Tongue (tissue), 2 donors: Measurements from ENCODE around the gene RAD51. TPM values are rescaled to one million over a fixed set of nuclear protein-coding genes. Genes with fewer than 3 reads are reported as not detected.

ENCODE experiments used
- DNase-seq: peaks from one replicate; pipeline ENCODE4 v3.0.0-alpha.2; 2015
- total RNA-seq: library from RNA; depleted of rRNA; stranded (reverse); fragments of >200 nt; gene quantifications from one replicate; pipeline ENCODE4 v1.2.3, GENCODE V29; 2014

The RAD51 gene
- total RNA-seq, 1 donor from 2014 or later = 9.2 TPM

DNA sequence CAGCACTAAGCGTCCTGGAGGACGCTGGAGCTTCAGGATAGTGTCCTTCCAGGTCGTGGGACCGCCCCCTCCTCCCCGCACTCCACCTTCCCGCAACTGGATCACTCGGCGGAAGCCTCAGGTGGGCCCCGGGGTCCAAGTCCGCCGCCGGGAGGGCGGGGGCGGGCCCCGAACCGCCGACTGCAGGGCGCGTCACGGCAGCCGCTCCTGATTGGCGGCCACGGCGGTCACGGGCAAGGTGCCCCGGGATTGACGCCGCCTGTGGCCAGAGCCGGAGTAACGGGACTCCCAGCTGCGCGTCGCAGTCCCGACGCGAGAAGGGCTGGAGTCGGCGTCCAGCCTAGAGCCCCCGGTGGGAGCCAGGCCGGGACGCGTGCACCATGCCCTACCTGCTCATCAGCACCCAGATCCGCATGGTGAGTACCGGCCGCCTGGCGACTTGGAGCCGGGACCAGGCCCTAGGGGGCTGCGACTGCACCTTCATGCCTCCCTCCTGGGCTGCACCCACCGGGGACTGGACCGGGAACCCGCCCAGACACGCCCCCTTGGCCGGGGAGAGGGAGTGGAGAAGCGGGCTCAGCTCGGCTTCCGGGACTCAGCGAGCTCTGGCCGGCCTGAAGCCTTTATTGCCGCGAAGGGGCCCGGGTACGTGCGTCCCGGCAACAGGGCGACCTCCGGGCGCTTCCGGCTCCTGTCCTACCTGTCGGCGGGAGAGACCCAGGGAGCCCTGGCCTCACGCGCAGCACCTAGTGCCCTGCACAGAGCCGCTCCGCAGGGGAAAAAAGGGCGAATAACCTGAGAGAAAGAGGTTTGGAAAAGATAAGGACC is 69.0 kb downstream of the RAD51 start, which contains the start of gene GCHFR:
Gene GCHFR (plus strand): TSS at position 268 of the 828 bp plus-strand sequence. CDS start 113 bp downstream, at position 381.
- DNase-seq = peak; percentile 80

DNA sequence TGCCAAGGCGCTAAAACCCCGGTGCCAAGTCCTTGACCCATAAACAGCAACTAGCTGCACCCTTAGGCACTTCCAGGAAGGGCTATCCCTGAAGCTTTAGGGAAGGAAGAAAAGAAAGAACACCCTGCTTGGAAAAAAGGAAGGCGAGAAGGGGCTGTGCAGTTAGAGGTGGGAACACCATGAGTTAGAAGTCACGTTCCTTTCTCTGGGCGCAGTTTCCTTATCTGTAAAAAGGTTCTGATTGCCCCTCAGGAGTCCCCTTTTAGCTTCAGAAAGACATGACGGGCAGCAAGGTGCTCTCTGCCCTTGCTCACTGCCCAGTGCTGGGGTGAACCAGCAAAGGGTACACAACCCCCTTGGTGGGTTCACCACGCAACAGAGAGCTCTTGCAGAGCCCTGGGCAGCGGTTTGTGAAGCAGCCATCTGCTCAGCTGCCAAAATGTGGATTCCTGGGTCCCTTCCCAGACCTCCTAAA is 69.7 kb downstream of the RAD51 start:
- DNase-seq = peak; percentile 21

DNA sequence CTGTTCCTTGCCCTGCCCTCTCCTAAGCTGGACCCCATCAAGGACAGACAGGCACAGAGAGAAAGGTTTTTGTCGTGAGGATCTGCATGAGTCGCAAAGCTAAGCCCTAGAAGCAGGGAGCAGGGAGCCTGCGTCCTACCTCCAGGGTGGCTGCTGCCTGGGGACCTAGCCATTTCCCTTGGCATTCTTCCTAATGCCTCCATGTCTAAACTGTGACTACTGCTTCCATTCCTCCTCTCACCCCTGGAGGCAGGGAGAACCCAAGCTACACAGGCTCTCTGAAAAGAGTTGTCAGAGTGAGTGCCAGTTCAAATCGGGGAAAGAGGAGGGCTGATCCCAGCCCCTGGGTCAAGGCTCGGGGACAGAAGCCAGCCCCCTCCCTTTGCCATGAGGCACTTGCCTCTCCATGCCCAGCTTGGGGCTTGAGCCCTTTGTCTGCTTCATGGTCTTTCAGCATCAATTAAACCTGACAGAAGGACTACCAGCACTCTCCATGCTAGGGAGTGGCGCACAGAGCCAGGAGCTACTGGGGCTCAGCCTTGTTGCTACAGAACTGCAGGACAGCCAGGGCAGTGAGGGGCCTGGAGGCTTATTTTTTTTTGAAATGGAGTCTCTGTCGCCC is 71.3 kb downstream of the RAD51 start:
- no peak for DNase-seq

DNA sequence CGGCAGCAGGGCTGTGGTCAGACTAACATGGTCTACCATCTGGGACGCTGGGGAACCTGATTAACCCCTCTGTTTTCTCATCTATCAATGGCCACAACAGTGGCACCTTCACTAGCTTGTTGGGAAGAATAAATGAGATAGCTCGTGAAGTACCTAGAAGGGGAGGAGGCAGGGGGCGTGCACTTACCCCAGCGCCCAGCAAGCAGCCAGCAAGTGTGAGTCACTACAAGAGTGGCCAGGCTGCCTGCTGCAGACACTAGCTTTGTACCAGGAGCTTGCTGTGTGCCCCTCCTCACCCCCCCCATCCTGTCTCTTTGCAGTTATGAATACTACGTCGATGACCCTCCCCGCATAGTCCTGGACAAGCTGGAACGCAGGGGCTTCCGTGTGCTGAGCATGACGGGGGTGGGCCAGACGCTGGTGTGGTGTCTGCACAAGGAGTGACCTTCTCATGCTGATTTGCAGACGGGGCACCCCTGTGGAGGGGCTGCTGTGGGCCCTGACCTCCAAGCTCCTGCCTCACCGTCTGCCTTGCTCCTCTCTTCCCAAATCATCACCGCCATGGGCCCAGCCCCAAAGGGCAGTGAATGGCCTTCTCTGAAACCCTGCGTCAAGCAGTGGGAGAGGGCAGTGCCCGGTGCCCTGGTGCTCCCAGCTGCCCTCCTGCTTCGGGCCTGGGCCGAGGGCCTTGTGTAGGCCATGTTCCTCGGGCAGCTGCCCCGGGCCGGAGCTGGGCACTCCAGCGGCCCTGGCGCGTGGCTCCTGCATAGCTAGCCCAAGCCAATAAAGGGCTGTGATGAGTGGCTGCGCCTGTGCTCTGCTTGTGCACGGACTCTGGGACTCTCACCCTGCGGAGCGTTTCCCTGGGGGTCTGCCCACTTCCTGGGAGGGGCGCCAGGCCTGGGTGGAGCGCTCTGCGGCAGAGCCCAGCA is 72.2 kb downstream of the RAD51 start:
- DNase-seq = no peak

DNA sequence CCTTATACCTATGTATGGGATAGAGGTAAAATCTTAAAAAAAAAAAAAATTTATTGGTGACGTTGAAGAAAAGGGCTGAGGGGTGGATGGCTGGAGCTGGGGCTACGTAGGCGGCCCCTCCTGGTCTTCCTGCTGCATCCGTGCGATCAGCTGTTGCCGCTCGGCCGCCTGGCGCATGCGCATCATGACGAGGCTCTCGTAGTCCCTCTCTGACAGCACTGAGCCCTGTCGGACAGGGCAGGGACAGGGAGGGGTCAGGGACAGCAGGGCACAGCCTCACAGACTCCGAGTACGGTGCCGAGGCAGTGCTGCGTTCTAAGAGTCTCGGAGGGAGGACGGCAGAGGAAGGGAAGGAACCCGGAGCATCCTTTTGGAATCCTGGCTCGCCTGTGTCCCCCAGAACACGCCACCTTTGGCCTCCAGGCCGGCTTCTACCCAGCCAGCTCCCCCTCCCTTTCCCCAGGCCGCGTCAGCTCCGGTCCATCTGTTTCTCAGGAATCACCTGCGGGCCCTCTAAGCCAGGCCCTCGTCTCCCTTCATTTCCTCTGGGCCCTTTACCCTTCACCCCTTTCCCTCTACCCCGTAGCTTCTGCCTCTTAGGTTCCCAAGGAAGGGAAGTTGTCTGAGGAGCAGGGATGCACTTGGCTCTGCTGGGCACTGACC is 73.0 kb downstream of the RAD51 start:
- DNase-seq = no peak

DNA sequence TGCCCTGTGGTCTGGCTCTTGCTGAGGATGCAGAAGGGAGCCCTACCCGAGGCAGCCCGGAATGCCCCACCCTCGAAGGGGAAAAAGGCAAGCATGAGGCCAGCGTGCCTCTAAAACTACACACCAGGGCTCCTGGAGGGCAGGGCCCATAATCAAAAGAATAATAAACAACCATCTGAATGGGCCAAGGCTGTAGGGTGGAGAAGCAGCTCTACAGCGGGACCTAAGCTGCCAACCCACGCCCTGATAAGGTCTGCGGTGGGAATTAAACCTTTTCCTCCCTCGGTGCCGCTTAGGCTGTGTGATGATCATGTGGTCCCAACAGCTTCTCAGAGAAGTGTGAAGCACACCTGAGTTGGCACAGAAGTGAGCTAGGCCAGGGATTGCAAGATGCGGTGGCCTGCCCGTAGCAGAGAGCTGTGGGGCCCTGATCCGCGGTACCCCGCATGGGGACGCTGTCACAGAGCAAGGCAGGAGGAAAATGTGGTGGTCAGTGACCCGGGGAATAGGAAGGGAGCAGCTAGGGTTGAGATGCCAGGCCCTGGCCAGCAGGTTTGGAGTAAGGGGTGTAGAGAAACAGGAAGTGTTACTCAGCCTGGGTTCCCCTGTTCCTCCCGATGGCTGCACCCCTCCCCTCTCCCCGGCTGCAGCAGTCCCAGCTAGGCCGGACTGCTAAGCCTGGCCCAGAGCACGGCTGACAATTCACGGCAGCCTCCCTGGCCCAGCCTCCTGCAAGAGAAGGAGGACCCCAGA is 73.7 kb downstream of the RAD51 start:
- no peak for DNase-seq

DNA sequence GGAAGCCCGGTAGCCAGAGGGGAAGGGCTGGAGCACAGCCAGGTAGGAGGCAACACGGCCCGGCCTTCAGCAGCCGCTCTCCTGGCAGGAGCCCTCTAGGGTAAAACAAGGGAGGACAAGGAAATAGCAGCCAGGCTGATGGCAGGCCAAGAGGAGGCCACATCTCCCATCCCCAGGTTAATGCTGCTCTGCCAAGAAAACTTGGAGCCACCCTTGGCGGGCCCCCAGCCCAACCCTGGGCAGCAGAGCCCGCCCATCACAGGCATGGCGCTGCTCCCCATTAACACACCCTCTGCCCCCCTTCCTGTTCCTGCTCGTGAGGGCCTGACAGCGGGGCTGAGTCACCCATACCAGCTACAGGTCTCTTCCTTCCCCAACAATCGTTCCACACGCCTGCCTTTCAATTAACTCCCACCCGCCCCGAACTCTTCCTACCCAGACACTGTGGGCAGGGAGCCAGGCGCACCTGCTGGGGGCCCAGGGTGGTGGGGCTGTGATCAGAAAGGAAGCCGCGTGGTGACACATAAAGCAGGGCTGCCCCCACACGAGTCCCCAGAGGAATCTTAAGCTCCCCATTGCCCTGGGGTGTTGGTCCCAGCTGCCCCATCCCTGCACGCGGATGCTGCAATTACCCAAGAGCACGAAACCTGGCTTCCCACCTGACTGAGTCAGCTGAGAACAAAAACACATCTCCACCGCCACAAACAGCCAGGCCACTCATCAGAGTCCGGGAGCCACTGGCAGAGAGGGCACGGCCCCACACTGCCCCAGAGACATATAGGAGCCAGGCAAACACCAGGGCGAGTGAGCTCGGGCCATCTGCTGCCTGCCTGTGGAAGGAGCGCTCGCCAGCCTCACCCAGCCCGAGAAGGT is 74.5 kb downstream of the RAD51 start, which contains the start of gene C15orf62:
Gene C15orf62 (plus strand): TSS at position 707 of the 873 bp plus-strand sequence. CDS start 516 bp downstream, outside the sequence.
- peak; percentile 71 for DNase-seq

DNA sequence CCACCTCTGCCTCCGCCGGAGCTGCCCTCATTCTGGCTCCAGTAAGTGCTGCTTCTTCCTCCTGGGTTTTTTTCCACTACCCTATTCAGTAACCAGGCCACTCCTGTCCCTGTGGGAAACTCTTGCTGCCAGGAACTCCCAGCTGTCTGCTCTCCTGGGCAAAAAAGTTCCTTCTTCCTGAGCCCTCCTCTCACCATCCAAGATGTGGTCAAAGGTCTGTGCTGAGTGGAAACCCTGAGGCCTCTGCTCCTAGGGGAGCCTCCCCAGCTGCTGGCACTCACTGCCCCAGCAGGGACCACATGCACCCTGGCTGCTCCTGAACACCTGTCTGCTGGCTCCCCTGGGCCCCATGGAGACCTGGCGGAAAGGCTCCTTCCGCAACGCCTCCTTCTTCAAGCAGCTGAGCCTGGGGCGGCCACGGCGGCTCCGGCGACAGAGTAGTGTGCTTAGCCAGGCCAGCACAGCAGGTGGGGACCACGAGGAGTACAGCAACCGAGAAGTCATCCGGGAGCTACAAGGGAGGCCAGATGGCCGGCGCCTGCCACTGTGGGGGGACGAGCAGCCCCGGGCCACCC is 75.3 kb downstream of the RAD51 start:
- DNase-seq = peak; percentile 53

DNA sequence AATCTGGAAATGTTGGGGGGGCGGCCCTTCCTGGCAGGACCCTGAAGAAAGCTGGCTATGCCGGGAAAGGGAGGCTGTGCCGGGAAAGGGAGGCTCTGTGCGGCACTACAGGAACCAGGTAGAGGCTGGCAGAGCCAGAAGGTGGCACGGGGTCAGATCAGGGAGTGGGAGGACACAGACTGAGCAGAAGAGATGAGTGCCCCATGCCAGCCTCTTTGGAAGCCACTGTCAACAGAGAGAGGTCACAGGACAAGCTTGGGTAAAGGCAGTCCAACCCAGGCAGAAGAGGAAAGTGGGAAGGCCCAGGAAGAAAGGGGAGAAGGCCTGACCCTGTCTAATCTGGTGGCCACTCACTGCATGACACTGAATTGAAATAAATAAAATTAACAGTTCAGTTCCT is 76.3 kb downstream of the RAD51 start:
- no peak for DNase-seq

DNA sequence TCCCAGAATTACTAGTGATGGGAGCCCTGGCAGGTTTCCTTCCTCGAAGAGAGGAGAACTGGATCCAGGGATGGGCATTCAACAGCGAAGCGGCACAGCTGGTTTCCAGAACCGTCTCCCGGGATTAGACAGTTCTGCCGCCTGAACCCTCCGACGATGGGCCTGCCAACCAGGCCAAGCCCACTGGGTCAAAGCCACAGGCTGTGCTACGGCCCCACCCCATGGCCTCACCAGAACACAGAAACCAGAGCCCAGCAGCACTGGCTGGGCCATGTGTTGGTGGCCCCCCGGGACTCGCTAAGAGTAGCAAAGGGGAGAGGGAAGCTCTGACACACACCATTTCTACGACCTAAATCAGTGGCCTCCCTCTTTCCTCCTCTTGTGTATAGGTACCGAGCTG is 77.0 kb downstream of the RAD51 start:
- no peak for DNase-seq

DNA sequence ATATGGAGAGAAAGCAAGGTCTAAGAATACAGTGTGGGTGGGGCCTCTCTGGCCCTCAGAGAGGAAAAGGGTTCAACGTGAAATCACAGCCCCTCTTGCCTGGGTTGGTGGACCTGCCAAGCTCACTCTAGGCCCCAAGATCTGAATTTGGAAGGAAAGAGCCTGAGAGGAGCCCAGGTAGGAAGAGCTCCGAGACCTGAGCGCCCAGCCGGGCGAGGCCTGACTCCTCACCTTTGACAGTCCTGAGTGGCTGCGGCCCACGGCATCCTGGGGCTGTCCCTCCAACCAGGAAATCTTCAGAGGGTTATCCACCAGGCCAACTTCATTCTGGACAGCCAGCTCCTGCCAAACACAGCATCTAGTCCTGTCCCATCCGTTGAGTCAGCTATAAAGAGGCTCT is 78.5 kb downstream of the RAD51 start:
- no peak for DNase-seq

DNA sequence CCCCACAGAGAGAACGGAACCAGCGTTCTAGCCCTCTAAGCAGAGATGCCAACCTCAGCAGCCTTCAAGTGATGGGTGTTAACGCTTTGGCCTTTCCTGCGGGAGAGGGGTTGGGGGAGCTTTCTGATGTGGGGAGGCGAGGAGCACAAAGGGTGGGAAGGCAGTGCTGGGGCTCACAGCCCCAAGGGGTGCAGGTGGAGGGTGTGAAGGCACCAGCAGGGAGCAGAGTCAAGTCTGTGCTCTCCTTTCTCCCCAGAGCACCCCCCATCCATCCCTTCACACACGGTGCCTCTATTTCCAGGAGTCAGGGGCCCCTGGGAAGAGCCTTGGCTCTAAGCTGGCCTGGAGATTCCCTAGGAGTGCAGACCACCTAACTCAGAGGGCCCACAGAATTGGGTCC is 78.9 kb downstream of the RAD51 start:
- no peak for DNase-seq

DNA sequence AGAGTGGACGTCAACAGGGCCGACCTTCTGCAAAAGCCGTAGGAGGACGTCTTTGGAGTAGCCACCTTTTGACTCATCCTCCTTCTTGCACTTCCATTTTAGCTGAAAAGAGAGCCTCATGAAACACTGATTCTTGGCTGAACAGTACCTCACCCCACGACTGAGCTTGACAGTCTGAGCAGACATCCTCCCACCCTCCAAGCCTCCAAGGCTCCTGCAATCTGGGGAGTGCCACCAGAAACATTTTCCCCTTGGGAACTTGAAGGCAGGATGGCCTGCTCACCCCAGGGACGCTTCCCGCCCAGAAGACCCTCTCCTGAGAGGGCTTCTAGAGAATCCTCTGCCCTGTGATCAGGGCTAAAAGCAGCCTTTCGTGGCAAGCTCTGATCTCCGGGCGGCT is 80.0 kb downstream of the RAD51 start:
- no peak for DNase-seq

DNA sequence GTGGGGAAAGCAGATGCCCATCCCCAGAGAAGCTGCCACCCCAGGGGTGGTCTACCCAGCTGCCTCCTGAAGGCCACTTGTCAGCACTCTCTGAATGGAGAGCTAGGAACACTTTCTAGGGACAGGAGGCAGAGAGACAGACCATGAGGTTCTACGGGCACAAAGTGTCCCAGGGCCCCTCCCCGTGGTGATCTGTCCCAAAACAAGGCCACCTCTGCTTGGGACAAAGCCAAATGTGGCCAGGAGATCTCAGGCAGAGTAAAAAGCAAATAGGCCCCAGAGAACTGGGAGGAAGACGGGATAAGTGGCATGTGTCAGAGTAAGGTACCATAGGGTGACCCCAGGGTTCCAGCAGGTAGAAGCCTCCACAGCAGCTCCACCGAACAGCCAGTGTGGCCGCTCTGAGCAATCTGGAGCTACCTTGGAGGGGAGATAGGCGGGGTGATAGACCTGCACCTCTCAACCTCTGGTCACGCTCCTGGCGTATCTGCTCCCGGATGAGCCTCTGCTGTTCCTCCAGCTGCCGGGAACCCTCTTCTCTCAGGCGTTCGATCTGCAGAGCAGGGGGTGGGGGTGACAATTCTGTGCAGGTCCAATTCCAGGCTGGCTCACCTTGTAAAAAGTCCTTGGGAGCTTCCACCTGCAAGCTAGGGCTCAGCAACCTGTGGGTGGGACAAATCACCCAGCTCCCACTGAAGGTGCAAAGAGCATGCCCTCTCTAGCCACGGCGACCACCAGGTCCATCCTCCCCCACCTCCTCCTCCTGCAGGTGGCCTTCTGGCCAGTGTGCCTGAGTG is 81.0 kb downstream of the RAD51 start:
- DNase-seq = no peak

DNA sequence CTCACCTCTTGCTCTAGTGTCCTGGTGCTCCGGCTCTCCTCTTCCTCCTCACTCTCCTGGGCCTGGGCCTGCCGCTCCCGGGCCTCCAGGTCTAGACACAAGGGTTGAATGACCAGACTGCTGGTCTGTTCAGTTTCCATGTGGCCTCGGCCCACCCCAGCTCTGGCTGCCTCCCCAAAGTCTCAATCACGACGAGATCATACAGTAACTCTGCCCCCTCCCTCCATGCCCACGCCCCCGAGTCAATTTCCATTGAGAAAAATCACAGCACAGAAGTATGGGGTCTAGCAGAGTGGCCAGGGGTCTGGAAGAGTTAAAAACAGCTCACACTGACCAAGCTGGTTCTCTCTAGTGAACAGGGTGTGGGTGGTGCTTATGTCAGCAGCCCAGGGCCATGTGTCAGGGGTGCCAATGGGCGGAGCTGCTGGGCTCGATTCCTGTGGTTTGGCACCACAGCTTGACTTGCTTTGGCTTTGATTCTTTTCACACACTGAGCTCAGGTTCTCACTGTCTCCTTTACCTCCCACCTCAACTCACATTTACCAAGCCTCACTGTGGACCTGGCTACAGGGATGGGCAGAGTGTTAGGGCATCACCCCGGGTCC is 81.7 kb downstream of the RAD51 start:
- peak; percentile 24 for DNase-seq
